SK-N-MC (cell line): ENCODE measurements around the gene HMCN1.

ENCODE experiments used
- DNase-seq: peaks from one replicate; pipeline ENCODE4 v3.0.0-alpha.2; 2011; ENCODE audit warnings: low read depth, low spot score
- H3K27ac ChIP-seq: fragments of 200-600 bp; sonication (generic); 2 replicates; pipeline ENCODE4 v1.5.1; 2016; ENCODE audit warnings: mixed run types
- H3K36me3 ChIP-seq: fragments of 200-600 bp; sonication (generic); 2 replicates; pipeline ENCODE4 v1.6.1; 2017; ENCODE audit warnings: antibody characterized with exemption, low read length, mixed read lengths; ENCODE audit not compliant: insufficient read depth
- H3K4me3 ChIP-seq: fragments of 200-600 bp; sonication (generic); 2 replicates; pipeline ENCODE4 v1.5.1; 2016
- H3K9ac ChIP-seq: fragments of 200-600 bp; sonication (generic); 2 replicates; pipeline ENCODE4 v1.8.0; 2017; ENCODE audit warnings: mixed run types, mixed read lengths; ENCODE audit not compliant: insufficient read length
- H3K9me3 ChIP-seq: fragments of 200-600 bp; sonication (generic); 2 replicates; pipeline ENCODE4 v1.6.1; 2017; ENCODE audit warnings: low read depth, mild to moderate bottlenecking, antibody characterized with exemption, low read length, moderate library complexity, mixed read lengths
- EZH2 ChIP-seq: fragments of 200-600 bp; sonication (generic); IDR thresholded peaks from one replicate; pipeline ENCODE4 v1.6.1; 2017; ENCODE audit warnings: antibody characterized with exemption
- FOXP2 ChIP-seq: optimal IDR thresholded peaks from 2 replicates; pipeline ENCODE3; 2011; ENCODE audit warnings: mild to moderate bottlenecking, moderate library complexity; ENCODE audit not compliant: insufficient read depth; ENCODE audit errors: extremely low read length, control extremely low read depth
- POLR2AphosphoS5 ChIP-seq: IDR thresholded peaks from 2 replicates; pipeline ENCODE4 v1.6.1; 2012; ENCODE audit warnings: mild to moderate bottlenecking, low read depth, low read length, borderline replicate concordance

Gene HMCN1

GRCh38 chr1:185813401-185813979 is 79.3 kb downstream of the HMCN1 start:
- no peaks in the 10 kb centered on the region; the same call in 1 of the 2 replicates for H3K9me3 ChIP-seq
- TF ChIP-seq FOXP2 = no peak
- TF ChIP-seq EZH2 = no peak
- no peak for TF ChIP-seq POLR2AphosphoS5
- peak overlapping the region; percentile 96 for H3K27ac ChIP-seq
- peak; percentile 84 for DNase-seq
- H3K4me3 ChIP-seq = peak overlapping the region; percentile 16; the same call in 1 of the 2 replicates
- peaks cover 12% of the 10 kb centered on the region for H3K36me3 ChIP-seq
- peak overlapping the region; percentile 49 for H3K9ac ChIP-seq

- H3K9ac ChIP-seq = no peak overlapping the region
- no peaks in the 10 kb centered on the region; the same call in 1 of the 2 replicates for H3K9me3 ChIP-seq
- DNase-seq = no peak
- H3K4me3 ChIP-seq = no peak overlapping the region
- no peak overlapping the region for H3K27ac ChIP-seq
- peaks cover 29% of the 10 kb centered on the region for H3K36me3 ChIP-seq
- TF ChIP-seq EZH2 (no peak), FOXP2 (no peak), POLR2AphosphoS5 (no peak)
Measured at GRCh38 chr1:185816460-185816859, 82.3 kb downstream of the HMCN1 start.

GRCh38 chr1:185819798-185820197 is 85.6 kb downstream of the HMCN1 start:
- Histone ChIP-seq H3K9ac (no peak overlapping the region), H3K4me3 (no peak overlapping the region), H3K36me3 (peaks cover 37% of the 10 kb centered on the region), H3K27ac (no peak overlapping the region), H3K9me3 (no peaks in the 10 kb centered on the region; the same call in 1 of the 2 replicates)
- no peak for TF ChIP-seq FOXP2
- no peak for TF ChIP-seq POLR2AphosphoS5
- no peak for TF ChIP-seq EZH2
- no peak for DNase-seq

GRCh38 chr1:185821612-185822385 is 87.6 kb downstream of the HMCN1 start:
- no peak for TF ChIP-seq FOXP2
- no peak for TF ChIP-seq EZH2
- no peak for TF ChIP-seq POLR2AphosphoS5
- Histone ChIP-seq H3K9me3 (no peaks in the 10 kb centered on the region), H3K9ac (no peak overlapping the region), H3K4me3 (no peak overlapping the region), H3K36me3 (peaks cover 39% of the 10 kb centered on the region), H3K27ac (no peak overlapping the region; the same call in 1 of the 2 replicates)
- no peak for DNase-seq

GRCh38 chr1:185823467-185823866 is 89.3 kb downstream of the HMCN1 start:
- Histone ChIP-seq H3K36me3 (peaks cover 36% of the 10 kb centered on the region), H3K4me3 (no peak overlapping the region), H3K9ac (no peak overlapping the region), H3K9me3 (no peaks in the 10 kb centered on the region), H3K27ac (no peak overlapping the region)
- TF ChIP-seq EZH2 (no peak), FOXP2 (no peak), POLR2AphosphoS5 (no peak)
- DNase-seq = no peak

- H3K4me3 ChIP-seq = no peak overlapping the region
- TF ChIP-seq POLR2AphosphoS5 = no peak
- TF ChIP-seq FOXP2 = no peak
- TF ChIP-seq EZH2 = no peak
- no peak for DNase-seq
- H3K36me3 ChIP-seq = peaks cover 33% of the 10 kb centered on the region
- no peaks in the 10 kb centered on the region for H3K9me3 ChIP-seq
- no peak overlapping the region for H3K27ac ChIP-seq
- no peak overlapping the region for H3K9ac ChIP-seq
Measured at GRCh38 chr1:185824106-185824505, 89.9 kb downstream of the HMCN1 start.

- no peak overlapping the region for H3K4me3 ChIP-seq
- peak overlapping the region; percentile 30; the same call in 1 of the 2 replicates for H3K27ac ChIP-seq
- H3K9ac ChIP-seq = no peak overlapping the region
- TF ChIP-seq EZH2 (no peak), POLR2AphosphoS5 (no peak), FOXP2 (no peak)
- DNase-seq = no peak
- H3K36me3 ChIP-seq = peaks cover 23% of the 10 kb centered on the region
- H3K9me3 ChIP-seq = no peaks in the 10 kb centered on the region
Measured at GRCh38 chr1:185825556-185825955, 91.4 kb downstream of the HMCN1 start.

- H3K9me3 ChIP-seq = peaks cover 2% of the 10 kb centered on the region; the same call in 1 of the 2 replicates
- no peak overlapping the region for H3K4me3 ChIP-seq
- H3K9ac ChIP-seq = no peak overlapping the region
- H3K36me3 ChIP-seq = no peaks in the 10 kb centered on the region
- TF ChIP-seq POLR2AphosphoS5 = no peak
- no peak for DNase-seq
- peak overlapping the region; percentile 98 for H3K27ac ChIP-seq
Measured at GRCh38 chr1:185834371-185834905, 100.2 kb downstream of the HMCN1 start.
